SH-SY5Y (cell line): ENCODE measurements around the gene HOXB2.

Source experiments
- GATA2 ChIP-seq: IDR thresholded peaks from 2 replicates; pipeline ENCODE4 v1.6.1; 2011; ENCODE audit warnings: mild to moderate bottlenecking, low read depth, low read length
- GATA3 ChIP-seq: IDR thresholded peaks from 2 replicates; pipeline ENCODE4 v1.6.1; 2011; ENCODE audit warnings: low read depth, mild to moderate bottlenecking, low read length, moderate library complexity

DNA sequence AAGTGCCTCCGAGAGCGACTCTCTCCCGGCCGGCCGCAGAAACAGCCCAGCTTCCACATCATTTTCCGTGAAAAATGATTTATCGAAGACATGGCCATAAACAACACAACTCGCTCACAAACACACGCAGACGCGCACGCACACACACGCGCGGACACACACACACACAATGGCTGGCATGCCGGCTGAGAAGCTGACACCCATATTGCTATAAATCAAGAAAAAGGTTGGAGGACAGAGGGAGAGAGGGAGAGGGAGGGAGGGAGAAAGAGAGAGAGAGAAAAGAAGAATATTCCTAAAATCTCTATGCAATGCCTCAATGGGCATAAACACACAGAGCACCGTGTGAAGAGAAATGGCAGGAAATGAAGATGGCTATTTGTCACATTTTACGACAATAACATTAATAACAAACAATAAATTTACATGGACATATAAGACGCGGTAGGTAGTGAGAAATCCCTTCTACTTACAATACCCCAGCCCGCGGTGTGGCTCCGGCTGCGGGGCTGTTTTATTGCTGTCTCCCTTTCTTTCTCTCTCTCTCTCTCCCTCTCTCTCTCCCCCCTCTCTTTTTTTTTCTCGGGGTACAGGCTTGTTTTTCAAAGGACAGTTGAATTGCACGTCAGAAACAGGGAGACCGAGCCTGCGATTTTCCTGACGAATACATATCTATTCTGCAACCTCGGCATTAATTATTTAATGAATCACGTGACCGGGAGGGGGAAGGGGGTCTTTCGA, 23.8 kb upstream of the HOXB2 start:
- TF ChIP-seq GATA2: no peak
- no peak for TF ChIP-seq GATA3
